Astrocyte (in vitro differentiated cells and primary cell): ENCODE data around the gene MYL7. TPM values are rescaled to one million over a fixed set of nuclear protein-coding genes. Genes with fewer than 3 reads are reported as not detected.

ENCODE experiments used
- DNase-seq: peaks from one replicate; pipeline ENCODE4 v3.0.0-alpha.2; 2010; ENCODE audit warnings: low read depth
- FAIRE-seq: peaks from 2 replicates; lab custom pipeline; 2011; peaks lifted over from hg19 to GRCh38; lab: Jason Lieb, UNC
- H2AFZ ChIP-seq: 2 replicates; pipeline ENCODE4 v1.6.0; 2012; ENCODE audit warnings: low read depth, low read length, inconsistent platforms
- H3K27ac ChIP-seq: 2 replicates; pipeline ENCODE4 v1.5.1; 2011; ENCODE audit warnings: low read depth, low read length, inconsistent platforms
- H3K27me3 ChIP-seq: 2 replicates; pipeline ENCODE4 v1.6.0; 2011; ENCODE audit warnings: low read length, inconsistent platforms; ENCODE audit not compliant: insufficient read depth
- H3K36me3 ChIP-seq: 2 replicates; pipeline ENCODE4 v1.5.1; 2011; ENCODE audit warnings: low read length, inconsistent platforms; ENCODE audit not compliant: insufficient read depth
- H3K4me1 ChIP-seq: 2 replicates; pipeline ENCODE4 v1.5.1; 2011; ENCODE audit warnings: low read length, inconsistent platforms; ENCODE audit not compliant: insufficient read depth
- H3K4me2 ChIP-seq: 2 replicates; pipeline ENCODE4 v1.6.0; 2012; ENCODE audit warnings: low read length, inconsistent platforms
- H3K4me3 ChIP-seq: 2 replicates; pipeline ENCODE4 v1.5.1; 2011; ENCODE audit warnings: low read depth, mild to moderate bottlenecking, low read length, inconsistent platforms; ENCODE audit not compliant: insufficient read depth
- H3K79me2 ChIP-seq: 2 replicates; pipeline ENCODE4 v1.6.0; 2012; ENCODE audit warnings: mild to moderate bottlenecking, low read length, inconsistent platforms; ENCODE audit not compliant: insufficient read depth
- H3K9ac ChIP-seq: 2 replicates; pipeline ENCODE4 v1.6.0; 2012; ENCODE audit warnings: mild to moderate bottlenecking, low read length, inconsistent platforms
- H3K9me3 ChIP-seq: 2 replicates; pipeline ENCODE4 v1.5.1; 2012; ENCODE audit warnings: low read depth, mild to moderate bottlenecking, low read length, inconsistent platforms; ENCODE audit not compliant: insufficient read depth
- H4K20me1 ChIP-seq: 2 replicates; pipeline ENCODE4 v1.6.0; 2012; ENCODE audit warnings: low read length, inconsistent platforms; ENCODE audit not compliant: insufficient read depth
- H3K27ac Mint-ChIP-seq: one replicate; pipeline ENCODE4 v1.8.0; 2021; ENCODE audit warnings: mild to moderate bottlenecking, mixed read lengths; ENCODE audit not compliant: unreplicated experiment
- H3K27me3 Mint-ChIP-seq: one replicate; pipeline ENCODE4 v1.8.0; 2021; ENCODE audit warnings: low read depth, mixed read lengths; ENCODE audit not compliant: unreplicated experiment
- H3K36me3 Mint-ChIP-seq: one replicate; pipeline ENCODE4 v1.8.0; 2021; ENCODE audit warnings: low read depth, mixed read lengths; ENCODE audit not compliant: unreplicated experiment
- H3K4me1 Mint-ChIP-seq: one replicate; pipeline ENCODE4 v1.8.0; 2021; ENCODE audit warnings: low read depth, mixed read lengths; ENCODE audit not compliant: unreplicated experiment
- H3K4me3 Mint-ChIP-seq: one replicate; pipeline ENCODE4 v1.8.0; 2021; ENCODE audit warnings: mild to moderate bottlenecking, moderate library complexity, mixed read lengths; ENCODE audit not compliant: unreplicated experiment
- H3K9me3 Mint-ChIP-seq: one replicate; pipeline ENCODE4 v1.8.0; 2021; ENCODE audit warnings: mild to moderate bottlenecking, mixed read lengths; ENCODE audit not compliant: unreplicated experiment
- EZH2 ChIP-seq: IDR thresholded peaks from 2 replicates; pipeline ENCODE4 v1.6.1; 2012; ENCODE audit warnings: mild to moderate bottlenecking, low read length, inconsistent platforms; ENCODE audit not compliant: insufficient read depth
- total RNA-seq: library from RNA; stranded (reverse); gene quantifications from 2 replicates; pipeline ENCODE4 v1.2.1, GENCODE V29; 2021
- TF ChIP-seq, protein P1 (sequence below): IDR thresholded peaks from 2 replicates; pipeline ENCODE4 v1.5.1; 2011; ENCODE audit warnings: low read depth, mild to moderate bottlenecking, inconsistent platforms, low read length, moderate library complexity; ENCODE audit not compliant: insufficient read depth

The MYL7 gene
- total RNA-seq, 1 donor from 2014 or later, result 60.0 TPM

DNA sequence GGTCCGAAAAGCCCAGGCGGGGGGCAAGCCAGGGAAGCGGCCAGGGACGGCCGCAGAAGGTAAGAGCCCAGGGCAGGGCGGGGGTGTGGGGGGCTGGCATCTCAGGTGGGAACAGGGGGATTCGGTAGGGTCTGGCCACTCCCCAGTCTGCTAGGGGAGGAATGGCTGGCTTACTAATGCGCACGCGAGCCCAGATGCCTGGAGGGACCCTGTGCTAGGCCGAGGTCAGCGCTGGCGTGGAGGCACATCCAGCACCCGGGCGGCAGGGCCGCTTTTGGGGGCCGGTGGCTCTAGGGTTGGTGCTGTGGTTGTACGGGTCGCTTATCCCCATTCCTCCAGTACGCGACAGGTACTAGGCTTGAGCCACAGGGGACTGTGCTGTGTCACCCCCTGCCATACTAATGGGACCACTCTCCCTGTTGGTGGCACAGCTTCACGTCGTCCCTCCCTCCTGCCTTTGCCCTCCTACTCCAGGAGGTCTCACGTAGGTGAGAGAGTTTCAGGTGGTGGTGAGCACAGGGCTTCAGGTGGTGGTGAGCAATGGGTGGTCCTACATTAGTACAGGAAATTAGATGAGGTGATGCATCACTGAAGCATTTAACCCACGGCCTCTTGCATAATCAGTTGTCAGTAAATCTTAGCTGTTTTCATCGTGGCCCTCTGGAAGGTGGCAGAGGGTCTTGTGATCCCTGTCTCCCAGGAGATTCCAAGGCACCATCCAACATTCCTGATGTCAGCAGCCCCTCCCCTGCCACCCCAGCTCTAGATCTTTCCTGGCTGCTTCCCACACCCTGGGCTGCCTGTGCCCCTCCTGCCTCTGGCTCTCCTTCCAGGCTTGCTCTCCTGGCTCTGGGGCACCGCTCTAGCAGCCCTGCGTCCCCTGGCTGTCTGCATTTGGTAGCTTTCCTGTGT, 36.0 kb downstream of the MYL7 start:
- Histone ChIP-seq H3K4me1 (peaks cover 29% of the 10 kb centered on the region), H3K36me3 (no peaks in the 10 kb centered on the region), H3K9ac (peak overlapping the region; percentile 75), H3K9me3 (no peaks in the 10 kb centered on the region), H3K27me3 (no peaks in the 10 kb centered on the region), H4K20me1 (peaks cover 37% of the 10 kb centered on the region), H3K79me2 (peaks cover 15% of the 10 kb centered on the region), H2AFZ (peak overlapping the region; percentile 51), H3K4me2 (peak overlapping the region; percentile 89), H3K4me3 (peak overlapping the region; percentile 70), H3K27ac (peak overlapping the region; percentile 36)
- Mint-ChIP-seq H3K27ac (peak overlapping the region; percentile 78), H3K27me3 (no peaks in the 10 kb centered on the region), H3K4me3 (peak overlapping the region; percentile 85), H3K4me1 (peaks cover 30% of the 10 kb centered on the region), H3K36me3 (peaks cover 10% of the 10 kb centered on the region), H3K9me3 (no peaks in the 10 kb centered on the region)
- peak; percentile 54 for FAIRE-seq
- peak; percentile 51 for DNase-seq
- no peak for TF ChIP-seq EZH2
- TF ChIP-seq, protein P1, sequence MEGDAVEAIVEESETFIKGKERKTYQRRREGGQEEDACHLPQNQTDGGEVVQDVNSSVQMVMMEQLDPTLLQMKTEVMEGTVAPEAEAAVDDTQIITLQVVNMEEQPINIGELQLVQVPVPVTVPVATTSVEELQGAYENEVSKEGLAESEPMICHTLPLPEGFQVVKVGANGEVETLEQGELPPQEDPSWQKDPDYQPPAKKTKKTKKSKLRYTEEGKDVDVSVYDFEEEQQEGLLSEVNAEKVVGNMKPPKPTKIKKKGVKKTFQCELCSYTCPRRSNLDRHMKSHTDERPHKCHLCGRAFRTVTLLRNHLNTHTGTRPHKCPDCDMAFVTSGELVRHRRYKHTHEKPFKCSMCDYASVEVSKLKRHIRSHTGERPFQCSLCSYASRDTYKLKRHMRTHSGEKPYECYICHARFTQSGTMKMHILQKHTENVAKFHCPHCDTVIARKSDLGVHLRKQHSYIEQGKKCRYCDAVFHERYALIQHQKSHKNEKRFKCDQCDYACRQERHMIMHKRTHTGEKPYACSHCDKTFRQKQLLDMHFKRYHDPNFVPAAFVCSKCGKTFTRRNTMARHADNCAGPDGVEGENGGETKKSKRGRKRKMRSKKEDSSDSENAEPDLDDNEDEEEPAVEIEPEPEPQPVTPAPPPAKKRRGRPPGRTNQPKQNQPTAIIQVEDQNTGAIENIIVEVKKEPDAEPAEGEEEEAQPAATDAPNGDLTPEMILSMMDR, result no peak

DNA sequence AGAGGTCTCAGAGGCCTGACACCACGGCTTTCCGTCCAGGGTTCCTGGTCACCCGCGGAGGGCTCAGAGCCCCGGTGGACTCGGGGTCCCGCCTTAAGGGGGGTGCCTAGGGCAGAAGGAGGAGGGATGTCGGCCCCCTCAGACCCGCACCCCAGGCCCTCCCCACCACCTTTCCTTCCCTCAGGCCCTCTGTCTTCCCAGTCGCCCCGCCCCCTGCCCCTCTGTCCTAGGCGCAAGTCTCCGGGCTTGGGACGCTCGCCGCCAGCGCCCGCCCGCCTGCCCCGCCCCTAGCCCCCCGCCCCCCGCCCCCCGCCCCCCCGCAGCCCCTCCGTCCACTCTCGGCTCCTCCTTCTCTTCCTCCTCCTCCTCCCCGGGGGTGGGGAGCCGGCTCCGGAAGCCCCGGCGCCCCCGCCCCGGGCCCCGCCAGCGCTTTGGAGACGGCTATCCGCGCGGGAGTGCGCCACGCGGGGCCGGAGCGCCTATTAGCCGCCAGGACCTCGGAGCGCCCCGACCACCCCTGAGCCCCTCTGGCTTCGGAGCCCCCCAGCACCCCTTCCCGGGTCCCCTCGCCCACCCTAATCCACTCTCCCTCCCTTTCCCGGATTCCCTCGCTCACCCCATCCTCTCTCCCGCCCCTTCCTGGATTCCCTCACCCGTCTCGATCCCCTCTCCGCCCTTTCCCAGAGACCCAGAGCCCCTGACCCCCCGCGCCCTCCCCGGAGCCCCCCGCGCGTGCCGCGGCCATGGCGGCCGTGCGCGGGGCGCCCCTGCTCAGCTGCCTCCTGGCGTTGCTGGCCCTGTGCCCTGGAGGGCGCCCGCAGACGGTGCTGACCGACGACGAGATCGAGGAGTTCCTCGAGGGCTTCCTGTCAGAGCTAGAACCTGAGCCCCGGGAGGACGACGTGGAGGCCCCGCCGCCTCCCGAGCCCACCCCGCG, 36.9 kb downstream of the MYL7 start, which contains the start of gene AEBP1:
AEBP1 (plus strand) TSS at position 423 of the 937 bp plus-strand sequence; CDS start at position 744, 321 bp downstream.
- H3K27ac ChIP-seq, result peak within 1 kb of the TSS; percentile 36
- peak within 1 kb of the TSS; percentile 70 for H3K4me3 ChIP-seq
- H3K36me3 ChIP-seq, result no peaks in the 10 kb centered on the region
- FAIRE-seq, result no peak
- peak within 1 kb of the TSS; percentile 75 for H3K9ac ChIP-seq
- Mint-ChIP-seq H3K4me1 (peaks cover 34% of the 10 kb centered on the region), H3K4me3 (peak within 1 kb of the TSS; percentile 85), H3K36me3 (peaks cover 6% of the 10 kb centered on the region), H3K9me3 (no peaks in the 10 kb centered on the region), H3K27me3 (no peaks in the 10 kb centered on the region), H3K27ac (peak within 1 kb of the TSS; percentile 78)
- H3K9me3 ChIP-seq, result no peaks in the 10 kb centered on the region
- TF ChIP-seq, protein P1, result no peak
- no peak for TF ChIP-seq EZH2
- H3K27me3 ChIP-seq, result no peaks in the 10 kb centered on the region
- H3K79me2 ChIP-seq, result peaks cover 15% of the 10 kb centered on the region
- peak within 1 kb of the TSS; percentile 51 for H2AFZ ChIP-seq
- peak; percentile 27 for DNase-seq
- peaks cover 28% of the 10 kb centered on the region for H4K20me1 ChIP-seq
- H3K4me2 ChIP-seq, result peak within 1 kb of the TSS; percentile 89
- H3K4me1 ChIP-seq, result peaks cover 29% of the 10 kb centered on the region
